ENCODE measurements around the gene DSTN. TPM values are rescaled to one million over a fixed set of nuclear protein-coding genes. Genes with fewer than 3 reads are reported as not detected.

Gene DSTN
- total RNA-seq, 2 experiments from 2014 or later = 25.5 to 58.1 TPM

GRCh38 chr20:17635332-17636244 is 65.7 kb downstream of the DSTN start:
- no peak overlapping the region for H3K4me2 ChIP-seq (ENCODE audit: low read length)
- H3K9me2 ChIP-seq (ENCODE audit: insufficient read depth, low read length) = no peaks in the 10 kb centered on the region
- H3K79me2 ChIP-seq (ENCODE audit: insufficient read depth, low read depth, low read length) = no peaks in the 10 kb centered on the region
- H3K4me3 ChIP-seq (ENCODE audit: low read depth, low read length, poor library complexity, severe bottlenecking) = no peak overlapping the region
- no peak for TF ChIP-seq EZH2phosphoT487 (IDR thresholded peaks at IDR 0.05; ENCODE audit: borderline replicate concordance, low read depth, low read length)
- no peak for TF ChIP-seq CTCF (conservative IDR thresholded peaks at IDR 0.05; ENCODE audit: low read length)
- no peak overlapping the region for H2AFZ ChIP-seq (ENCODE audit: low read length)
- no TSS peak for BruUV-seq (replicated peaks)
- no peaks in the 10 kb centered on the region for H3K36me3 ChIP-seq (ENCODE audit: insufficient read depth, low read length)
- no peaks in the 10 kb centered on the region for H4K20me1 ChIP-seq (ENCODE audit: insufficient read depth, low read length)
- H3K27ac ChIP-seq (ENCODE audit: low read depth, low read length, poor library complexity, severe bottlenecking) = no peak overlapping the region
- POLR2A ChIA-PET = no interaction called here
- H3K9me3 ChIP-seq (ENCODE audit: low read length) = no peaks in the 10 kb centered on the region
- H3K4me1 ChIP-seq (ENCODE audit: insufficient read depth, low read length, poor library complexity, severe bottlenecking) = no peaks in the 10 kb centered on the region
- no peak for DNase-seq (ENCODE audit: low spot score)
- intact Hi-C loops (cut with micrococcal nuclease; ENCODE audit: unreplicated experiment) = no loop called here
- CTCF ChIA-PET (ENCODE audit: unreplicated experiment) = interaction anchor here (0.6 kb wide), 1 partner anchor 13 kb away, joined by 3 read pairs; no protein-coding TSS in a partner anchor

GRCh38 chr20:17636523-17637412 is 66.9 kb downstream of the DSTN start:
- H3K36me3 ChIP-seq (ENCODE audit: insufficient read depth, low read length) = no peaks in the 10 kb centered on the region
- CTCF ChIA-PET (ENCODE audit: unreplicated experiment) = interaction anchor here (0.6 kb wide), 1 partner anchor 12 kb away, joined by 3 read pairs; no protein-coding TSS in a partner anchor
- intact Hi-C loops (cut with micrococcal nuclease; ENCODE audit: unreplicated experiment) = no loop called here

More at GRCh38 chr20:17636523-17637412, 66.9 kb downstream of the DSTN start:
- Histone ChIP-seq H3K9me3 (ENCODE audit: low read length) (no peaks in the 10 kb centered on the region), H3K4me1 (ENCODE audit: insufficient read depth, low read length, poor library complexity, severe bottlenecking) (no peaks in the 10 kb centered on the region), H3K27ac (ENCODE audit: low read depth, low read length, poor library complexity, severe bottlenecking) (no peak overlapping the region), H2AFZ (ENCODE audit: low read length) (no peak overlapping the region), H3K79me2 (ENCODE audit: insufficient read depth, low read depth, low read length) (no peaks in the 10 kb centered on the region), H4K20me1 (ENCODE audit: insufficient read depth, low read length) (no peaks in the 10 kb centered on the region), H3K4me2 (ENCODE audit: low read length) (no peak overlapping the region), H3K9me2 (ENCODE audit: insufficient read depth, low read length) (no peaks in the 10 kb centered on the region), H3K4me3 (ENCODE audit: low read depth, low read length, poor library complexity, severe bottlenecking) (no peak overlapping the region)
- POLR2A ChIA-PET = no interaction called here
- no TSS peak for BruUV-seq (replicated peaks)
- DNase-seq (ENCODE audit: low spot score) = no peak
- no peak for TF ChIP-seq EZH2phosphoT487 (IDR thresholded peaks at IDR 0.05; ENCODE audit: borderline replicate concordance, low read depth, low read length)
- no peak for TF ChIP-seq CTCF (conservative IDR thresholded peaks at IDR 0.05; ENCODE audit: low read length)

All from OCI-LY7 (cell line).